AG04449 (cell line): ENCODE measurements around the gene GPR160.
A peak's percentile ranks its signal among the peaks of the same experiment; 100 is the strongest.

ENCODE experiments used
- CTCF ChIA-PET: fragments of 350-600 bp; formaldehyde crosslinking; extraction: SDS; loops from one replicate; lab custom pipeline; 2021; ENCODE audit warnings: antibody characterized with exemption; lab: Yijun Ruan, JAX
- POLR2A ChIA-PET: fragments of 400-600, 350-600 bp; formaldehyde crosslinking; extraction: SDS; loops from one replicate; lab custom pipeline; 2020; ENCODE audit warnings: antibody characterized with exemption, inconsistent platforms; lab: Yijun Ruan, JAX
- DNase-seq: peaks from one replicate; pipeline ENCODE4 v3.0.0-alpha.2; 2010; ENCODE audit warnings: low read depth, low spot score
- H3K4me3 ChIP-seq: 2 replicates; pipeline ENCODE4 v1.5.1; 2011; ENCODE audit warnings: low read depth, mild to moderate bottlenecking, control low read depth, low read length
- TF ChIP-seq, protein P1 (sequence below): IDR thresholded peaks from one replicate; pipeline ENCODE4 v1.5.1; 2011; ENCODE audit warnings: mild to moderate bottlenecking, moderate library complexity, low read length, control low read depth, inconsistent platforms; ENCODE audit not compliant: insufficient read depth; ENCODE audit errors: missing control alignments

The GPR160 gene

DNA sequence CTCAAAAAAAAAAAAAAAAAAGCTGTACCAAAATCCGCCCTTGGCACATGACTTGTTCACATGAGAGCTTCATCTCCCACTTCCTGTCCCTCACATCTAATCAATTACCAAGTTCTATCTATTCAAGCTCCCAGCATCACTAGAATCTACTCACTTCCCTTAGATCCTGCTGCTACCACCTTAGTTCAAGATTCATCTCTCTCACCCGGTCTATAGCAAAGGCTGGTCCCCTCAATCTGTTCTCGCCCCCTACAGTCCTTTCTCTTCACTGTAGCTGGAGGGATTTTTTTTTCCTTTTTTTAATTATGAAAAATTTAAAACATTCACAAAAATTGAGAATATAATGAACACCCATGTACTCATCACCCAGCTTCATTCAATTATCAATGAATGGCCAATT lies 16.7 kb upstream of the GPR160 start:
- DNase-seq: no peak
- ChIA-PET CTCF (interaction anchor here (0.6 to 1.6 kb wide), 4 partner anchors 12 to 19 kb away, joined by 3 to 5 read pairs (median 3); partner anchors contain the start of gene GPR160), POLR2A (no interaction called here)
- TF ChIP-seq, protein P1, sequence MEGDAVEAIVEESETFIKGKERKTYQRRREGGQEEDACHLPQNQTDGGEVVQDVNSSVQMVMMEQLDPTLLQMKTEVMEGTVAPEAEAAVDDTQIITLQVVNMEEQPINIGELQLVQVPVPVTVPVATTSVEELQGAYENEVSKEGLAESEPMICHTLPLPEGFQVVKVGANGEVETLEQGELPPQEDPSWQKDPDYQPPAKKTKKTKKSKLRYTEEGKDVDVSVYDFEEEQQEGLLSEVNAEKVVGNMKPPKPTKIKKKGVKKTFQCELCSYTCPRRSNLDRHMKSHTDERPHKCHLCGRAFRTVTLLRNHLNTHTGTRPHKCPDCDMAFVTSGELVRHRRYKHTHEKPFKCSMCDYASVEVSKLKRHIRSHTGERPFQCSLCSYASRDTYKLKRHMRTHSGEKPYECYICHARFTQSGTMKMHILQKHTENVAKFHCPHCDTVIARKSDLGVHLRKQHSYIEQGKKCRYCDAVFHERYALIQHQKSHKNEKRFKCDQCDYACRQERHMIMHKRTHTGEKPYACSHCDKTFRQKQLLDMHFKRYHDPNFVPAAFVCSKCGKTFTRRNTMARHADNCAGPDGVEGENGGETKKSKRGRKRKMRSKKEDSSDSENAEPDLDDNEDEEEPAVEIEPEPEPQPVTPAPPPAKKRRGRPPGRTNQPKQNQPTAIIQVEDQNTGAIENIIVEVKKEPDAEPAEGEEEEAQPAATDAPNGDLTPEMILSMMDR: peak; percentile 1
- H3K4me3 ChIP-seq: no peak overlapping the region

DNA sequence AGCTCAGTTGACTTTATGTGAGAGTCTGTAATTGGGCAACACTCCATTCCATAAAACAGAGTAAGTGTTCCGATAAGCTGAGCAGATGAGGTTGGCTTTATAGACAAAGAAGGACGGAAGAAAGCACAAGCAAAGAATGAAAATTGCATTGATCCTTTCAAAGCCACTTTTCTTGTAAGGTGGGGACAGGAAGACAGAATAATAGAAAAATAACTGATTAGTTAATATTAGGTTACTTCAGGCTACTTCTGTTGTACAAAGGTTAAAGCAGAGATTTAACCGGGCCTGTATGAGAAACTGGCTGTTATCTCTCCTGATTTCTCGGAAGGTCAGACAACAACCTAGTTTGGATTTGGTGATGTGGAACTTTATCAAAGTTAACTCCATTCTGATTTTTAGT lies 15.5 kb upstream of the GPR160 start:
- no peak for DNase-seq
- TF ChIP-seq, protein P1: no peak
- POLR2A ChIA-PET: no interaction called here
- CTCF ChIA-PET: interaction anchor here (1.6 to 1.9 kb wide), 2 partner anchors 11 to 15 kb away, joined by 5 to 7 read pairs; partner anchors contain the start of gene GPR160
- no peak overlapping the region for H3K4me3 ChIP-seq

DNA sequence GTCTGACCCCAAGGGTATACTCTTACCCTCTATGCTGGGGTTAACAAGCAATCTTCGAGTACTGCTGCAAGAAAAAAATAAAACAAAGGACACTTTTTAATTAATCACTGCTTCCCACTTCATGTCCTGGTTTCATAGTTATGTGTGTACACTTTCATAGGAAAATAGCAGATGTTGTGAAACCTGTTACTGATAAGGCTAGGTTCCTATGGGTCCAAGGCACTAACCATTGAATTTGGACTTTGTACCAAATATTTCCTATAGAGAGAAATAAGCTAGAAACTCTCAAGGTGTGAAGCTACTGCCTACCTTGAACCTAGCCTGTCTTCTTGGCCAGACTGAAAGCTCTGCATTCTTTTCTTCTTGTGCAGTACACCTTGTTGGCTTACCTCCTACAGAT lies 14.6 kb upstream of the GPR160 start:
- CTCF ChIA-PET: interaction anchor here (1.9 kb wide), 1 partner anchor 11 kb away, joined by 7 read pairs; no protein-coding TSS in a partner anchor
- DNase-seq: no peak
- no peak overlapping the region for H3K4me3 ChIP-seq

DNA sequence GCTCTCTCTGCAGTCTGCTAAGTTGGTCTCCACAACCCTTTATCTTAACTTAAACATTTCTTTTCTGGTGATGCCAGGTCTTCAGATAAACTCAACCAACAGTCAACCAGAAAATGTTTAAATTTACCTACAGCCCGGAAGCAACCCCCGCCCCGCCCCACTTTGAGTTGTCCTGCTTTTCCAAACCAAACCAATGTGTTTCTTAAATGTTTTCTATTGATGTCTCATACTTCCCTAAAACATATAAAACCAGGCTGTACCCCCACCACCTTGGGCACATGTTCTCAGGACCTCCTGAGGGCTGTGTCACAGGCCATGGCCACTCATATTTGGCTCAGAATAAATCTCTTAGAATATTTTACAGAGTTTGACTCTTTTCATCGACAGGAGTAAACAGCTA lies 13.2 kb upstream of the GPR160 start:
- TF ChIP-seq, protein P1: no peak
- H3K4me3 ChIP-seq: no peak overlapping the region
- ChIA-PET POLR2A (no interaction called here), CTCF (no interaction called here)
- no peak for DNase-seq

More for the DNA sequence above, 14.6 kb upstream of the GPR160 start:
- TF ChIP-seq, protein P1: no peak
- POLR2A ChIA-PET: no interaction called here

DNA sequence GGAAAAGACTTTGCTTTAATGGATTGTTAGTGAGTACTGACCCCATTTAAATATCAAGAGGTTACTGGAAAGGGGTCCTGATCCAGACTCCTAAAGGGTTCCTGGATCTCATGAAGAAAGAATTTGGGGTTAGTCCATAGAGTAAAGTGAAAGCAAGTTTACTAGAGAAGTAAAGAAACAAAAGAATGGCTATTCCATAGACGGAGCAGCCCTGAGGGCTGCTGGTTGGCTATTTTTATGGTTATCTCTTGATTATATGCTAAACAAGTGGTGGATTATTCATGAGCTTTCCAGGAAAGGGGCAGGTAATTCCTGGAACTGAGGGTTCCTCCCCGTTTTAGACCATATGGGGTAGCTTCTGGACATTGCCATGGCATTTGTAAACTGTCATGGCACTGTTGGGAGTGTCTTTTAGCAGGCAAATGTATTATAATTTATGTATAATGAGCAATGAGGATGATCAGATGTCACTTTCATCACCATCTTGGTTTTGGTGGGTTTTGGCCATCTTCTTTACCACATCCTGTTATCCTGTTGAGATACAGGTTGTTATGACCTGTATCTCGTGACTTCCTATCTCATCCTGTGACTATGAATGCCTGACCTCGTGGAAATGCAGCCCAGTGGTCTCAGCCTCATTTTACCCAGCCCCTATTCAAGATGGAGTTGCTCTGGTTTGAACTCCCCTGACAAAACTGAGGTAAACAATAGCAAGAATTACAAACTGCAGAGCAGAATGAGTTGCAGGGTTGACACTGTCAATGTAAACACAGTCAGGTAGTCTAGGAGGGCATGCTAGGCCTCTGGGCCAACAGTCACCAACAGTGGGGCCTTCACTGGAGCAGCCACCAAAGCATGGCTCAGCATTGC lies 10.3 kb upstream of the GPR160 start:
- H3K4me3 ChIP-seq: no peak overlapping the region
- DNase-seq: no peak
- POLR2A ChIA-PET: no interaction called here
- TF ChIP-seq, protein P1: no peak
- CTCF ChIA-PET: no interaction called here

DNA sequence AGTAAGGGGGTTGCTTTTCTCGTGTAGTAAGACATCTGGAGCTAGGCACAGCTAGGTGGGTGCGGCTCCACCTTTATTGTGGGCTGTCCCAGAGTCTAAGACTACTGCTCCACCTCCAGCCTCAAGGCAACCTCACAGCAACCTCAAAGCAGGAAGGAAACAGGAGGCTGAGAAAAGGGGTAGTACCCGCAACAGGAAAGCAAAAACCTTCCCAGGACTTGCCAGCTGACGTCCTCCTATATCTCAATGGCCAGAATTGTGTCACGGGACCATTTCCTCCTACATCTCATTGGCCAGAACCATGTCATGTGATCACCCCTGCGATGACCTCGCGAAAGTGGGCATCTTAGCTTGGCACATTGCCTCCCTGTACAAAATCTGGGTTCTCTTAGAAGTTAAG lies 4.3 kb upstream of the GPR160 start:
- TF ChIP-seq, protein P1: no peak

More for the DNA sequence above, 4.3 kb upstream of the GPR160 start:
- no peak for DNase-seq
- ChIA-PET CTCF (interaction anchor here (1.8 kb wide), 1 partner anchor 11 kb away, joined by 7 read pairs; no protein-coding TSS in a partner anchor), POLR2A (no interaction called here)
- no peak overlapping the region for H3K4me3 ChIP-seq
